ENCODE results near the gene KLF17.

Gene KLF17

GRCh38 chr1:44118682-44119081 lies at the start of gene KLF17:
KLF17 (plus strand) TSS chr1:44118821; CDS start chr1:44118908, 87 bp downstream.
- no peak for DNase-seq

GRCh38 chr1:44071461-44071860 lies 47.2 kb upstream of the KLF17 start:
- DNase-seq: no peak

DNA sequence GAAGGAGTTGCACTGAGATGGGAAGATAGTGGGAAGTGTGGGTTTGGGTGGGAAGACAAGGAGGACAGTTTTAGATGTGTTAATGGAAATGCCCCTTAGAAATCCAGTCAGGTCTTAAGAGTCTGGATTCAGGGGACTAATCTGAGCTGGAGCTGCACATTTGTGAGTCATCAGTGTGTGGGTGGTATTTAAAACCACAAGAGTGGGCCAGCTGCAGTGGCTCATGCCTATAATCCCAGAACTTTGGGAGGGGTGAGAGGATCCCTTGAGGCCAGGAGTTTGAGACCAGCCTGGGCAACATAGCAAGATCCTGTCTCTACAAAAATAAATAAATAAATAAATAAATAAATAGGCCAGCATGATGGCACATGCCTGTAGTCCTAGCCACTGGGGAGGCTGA lies 46.4 kb upstream of the KLF17 start:
- no peak for DNase-seq

DNA sequence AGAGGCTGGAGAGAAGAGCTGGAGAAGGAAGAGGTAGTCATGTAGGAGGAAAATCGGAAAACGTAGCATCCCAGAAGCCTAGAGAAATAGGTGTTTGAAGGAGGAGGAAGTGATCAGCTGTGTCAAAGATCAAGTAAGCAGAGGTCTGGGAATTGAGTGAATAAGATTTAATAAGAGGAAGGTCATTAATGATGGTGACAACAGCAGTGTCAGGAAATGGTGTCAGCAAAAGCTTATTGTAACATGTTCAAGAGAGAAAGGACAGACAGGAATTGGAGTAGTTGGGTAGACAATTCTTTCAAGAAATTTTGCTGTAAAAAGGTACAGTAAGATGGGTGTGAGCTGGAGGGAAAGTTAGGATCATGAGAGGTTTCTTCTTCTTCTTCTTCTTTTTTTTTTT lies 45.8 kb upstream of the KLF17 start:
- DNase-seq: no peak

DNA sequence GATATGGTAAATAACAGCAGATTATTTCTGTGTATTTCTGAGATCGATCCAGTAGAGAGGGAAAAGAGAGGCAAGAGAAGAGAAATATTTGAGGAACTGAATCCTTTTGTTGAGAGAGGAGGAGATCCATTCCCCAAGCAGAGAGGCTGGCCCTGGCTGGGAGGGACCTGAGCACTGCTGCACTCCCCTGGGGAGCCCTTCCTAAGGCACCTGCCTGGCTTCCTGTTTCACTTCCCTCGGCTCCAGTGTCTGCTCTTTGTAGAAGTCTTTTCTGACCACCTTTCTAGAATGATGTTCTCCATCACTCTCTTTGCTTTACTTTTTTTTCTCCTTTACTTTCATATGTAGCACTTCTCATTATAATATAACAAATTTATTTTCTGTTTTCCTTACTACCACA lies 45.1 kb upstream of the KLF17 start:
- DNase-seq: no peak

DNA sequence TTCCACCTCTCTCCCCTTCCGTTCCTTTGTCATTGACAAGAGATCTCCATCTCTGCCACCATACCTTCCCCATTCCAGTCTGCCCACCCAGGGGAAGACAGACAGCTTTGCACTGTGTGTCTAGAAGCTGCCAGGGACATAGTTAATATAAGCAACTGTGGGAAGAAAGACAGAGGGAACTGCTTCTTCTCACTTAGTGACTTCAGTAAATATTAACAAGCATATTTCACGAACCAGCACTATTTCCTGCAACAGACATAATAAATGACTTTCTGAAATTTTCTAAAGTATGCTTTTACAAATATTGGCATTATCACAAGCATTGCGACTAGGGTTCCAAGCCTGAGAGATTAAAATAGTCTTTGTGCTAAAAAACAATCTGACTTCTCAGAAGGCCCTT lies 44.2 kb upstream of the KLF17 start:
- DNase-seq: no peak

DNA sequence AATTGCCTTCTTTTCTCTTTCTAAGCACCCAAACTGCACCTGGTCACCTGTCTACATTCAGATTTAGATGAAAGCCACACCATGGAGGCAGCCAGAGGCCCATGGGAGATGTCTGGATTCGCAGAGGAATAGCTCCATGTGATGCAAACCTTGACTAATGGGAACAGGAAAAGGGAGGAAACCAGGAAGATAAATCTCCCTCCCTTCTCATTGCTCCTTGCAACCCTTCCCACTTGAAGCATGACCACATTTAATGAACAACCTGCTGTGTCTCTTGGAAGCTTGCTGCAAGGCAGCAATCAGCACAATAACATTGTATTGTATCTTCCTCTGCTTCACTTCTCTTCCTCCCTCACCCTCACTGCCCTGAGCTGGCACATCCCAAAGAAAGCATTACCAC lies 42.6 kb upstream of the KLF17 start:
- DNase-seq: no peak

DNA sequence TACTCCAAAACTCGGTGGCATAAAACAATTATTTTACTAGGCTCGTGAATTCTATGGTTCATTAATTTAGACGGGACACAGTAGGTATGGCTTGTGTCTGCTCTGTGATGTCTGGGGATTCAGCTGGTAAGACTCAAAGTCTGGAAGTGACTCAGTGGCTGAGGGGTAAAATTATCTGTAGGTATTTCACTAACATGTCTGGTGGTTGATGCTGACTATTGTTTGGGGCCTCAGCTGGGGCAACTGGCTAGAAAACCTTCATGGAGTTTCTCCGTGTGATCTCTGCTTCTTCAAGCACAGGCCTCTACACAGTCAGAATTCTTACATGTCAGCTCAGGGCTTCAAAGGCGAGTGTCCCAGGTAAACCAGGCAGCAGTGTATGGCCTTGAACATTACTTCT lies 41.2 kb upstream of the KLF17 start:
- DNase-seq: no peak

DNA sequence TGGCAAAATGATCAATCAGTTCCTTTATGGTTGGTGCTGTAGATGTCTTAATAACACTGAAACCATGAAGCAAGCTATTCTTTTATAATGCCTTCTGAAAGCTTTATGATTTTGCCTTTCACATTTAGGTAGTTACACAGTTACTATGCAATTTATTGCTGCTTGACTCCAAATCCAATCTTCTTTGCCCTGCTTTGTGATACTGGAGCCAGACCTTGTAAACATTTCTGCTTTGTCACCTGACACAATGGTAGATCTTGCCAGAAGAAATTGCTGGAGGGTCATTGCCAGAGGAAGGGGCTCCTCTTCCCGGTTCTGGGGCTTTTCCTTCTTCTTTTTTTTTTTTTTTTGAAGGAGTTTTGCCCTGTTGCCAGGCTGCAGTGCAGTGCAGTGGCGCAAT lies 40.5 kb upstream of the KLF17 start:
- DNase-seq: no peak

GRCh38 chr1:44079566-44079965 lies 39.1 kb upstream of the KLF17 start:
- no peak for DNase-seq

GRCh38 chr1:44084998-44085675 lies 33.5 kb upstream of the KLF17 start:
- DNase-seq: no peak

DNA sequence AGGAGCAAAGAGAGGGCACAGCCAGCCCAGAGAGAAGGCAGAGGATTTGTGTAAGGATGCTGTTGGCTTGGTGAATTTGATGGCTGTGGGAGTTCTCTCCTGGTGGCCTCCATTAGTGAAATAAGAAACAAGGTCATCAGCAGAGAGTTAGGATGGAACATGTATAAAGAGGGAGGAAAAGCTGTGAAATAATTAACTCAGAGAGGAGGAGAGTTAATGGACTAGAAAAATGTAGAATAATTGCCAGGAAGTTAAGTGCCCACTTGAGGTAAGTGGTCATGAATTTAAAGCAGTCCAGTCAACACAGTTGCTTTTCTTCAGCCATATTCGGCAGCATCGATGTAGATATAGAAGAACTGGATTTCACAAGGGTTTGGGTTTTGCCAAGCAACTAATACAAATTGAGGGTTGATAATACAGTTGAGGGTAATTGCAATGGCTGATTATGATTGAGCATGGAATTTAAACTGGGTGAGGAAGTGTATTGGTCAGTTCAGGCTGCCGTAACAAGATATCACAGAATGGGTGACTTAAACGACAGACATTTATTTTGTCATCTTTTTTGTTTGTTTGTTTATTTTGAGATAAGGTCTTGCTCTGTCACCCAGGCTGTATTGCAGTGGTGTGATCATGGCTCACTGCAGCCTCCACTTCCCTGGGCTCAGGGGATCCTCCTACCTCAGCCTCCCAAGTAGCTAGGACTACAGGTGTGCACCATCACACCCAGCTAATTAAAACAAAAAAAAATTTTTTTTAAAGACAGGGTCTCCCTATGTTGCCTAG lies 31.7 kb upstream of the KLF17 start:
- DNase-seq: no peak

GRCh38 chr1:44089371-44090048 lies 29.1 kb upstream of the KLF17 start:
- DNase-seq: no peak

DNA sequence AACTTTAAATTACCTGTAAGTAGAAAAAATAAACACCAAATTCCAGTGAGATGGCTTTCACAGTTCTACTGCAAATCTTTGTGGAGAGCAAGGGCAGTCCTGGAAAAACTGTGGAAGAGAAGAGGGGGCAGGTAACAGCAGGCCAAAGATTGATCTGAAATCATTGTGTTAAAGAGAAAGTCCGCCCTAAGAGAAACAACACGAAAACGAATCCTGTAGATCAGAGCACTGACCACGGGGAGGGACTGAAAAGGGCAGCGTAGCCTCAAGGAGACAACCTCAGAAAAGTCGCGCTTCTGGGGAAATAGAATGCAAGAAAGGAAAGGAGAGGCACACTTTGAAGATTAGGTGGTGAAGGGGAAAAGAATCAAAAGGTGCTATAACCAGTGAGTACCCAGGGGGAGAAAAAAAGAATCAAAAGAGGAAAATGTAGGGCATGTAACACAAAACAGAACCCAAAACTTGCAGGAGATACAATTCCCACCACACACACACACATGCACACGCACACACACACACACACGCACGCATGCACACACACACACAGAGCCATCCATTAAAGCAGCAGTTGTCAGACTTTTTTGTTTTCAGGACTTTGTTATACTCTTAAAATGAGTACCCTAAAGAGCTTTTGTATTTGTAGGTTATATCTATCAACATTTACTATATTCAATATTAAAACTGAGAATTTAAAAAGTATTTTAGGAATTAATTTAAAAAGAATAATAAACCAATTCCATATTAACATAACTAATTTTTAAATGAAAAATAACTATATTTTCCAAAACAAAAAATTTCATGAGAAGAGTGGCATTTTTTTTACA lies 28.0 kb upstream of the KLF17 start:
- no peak for DNase-seq

GRCh38 chr1:44094047-44094446 lies 24.6 kb upstream of the KLF17 start:
- DNase-seq: no peak

DNA sequence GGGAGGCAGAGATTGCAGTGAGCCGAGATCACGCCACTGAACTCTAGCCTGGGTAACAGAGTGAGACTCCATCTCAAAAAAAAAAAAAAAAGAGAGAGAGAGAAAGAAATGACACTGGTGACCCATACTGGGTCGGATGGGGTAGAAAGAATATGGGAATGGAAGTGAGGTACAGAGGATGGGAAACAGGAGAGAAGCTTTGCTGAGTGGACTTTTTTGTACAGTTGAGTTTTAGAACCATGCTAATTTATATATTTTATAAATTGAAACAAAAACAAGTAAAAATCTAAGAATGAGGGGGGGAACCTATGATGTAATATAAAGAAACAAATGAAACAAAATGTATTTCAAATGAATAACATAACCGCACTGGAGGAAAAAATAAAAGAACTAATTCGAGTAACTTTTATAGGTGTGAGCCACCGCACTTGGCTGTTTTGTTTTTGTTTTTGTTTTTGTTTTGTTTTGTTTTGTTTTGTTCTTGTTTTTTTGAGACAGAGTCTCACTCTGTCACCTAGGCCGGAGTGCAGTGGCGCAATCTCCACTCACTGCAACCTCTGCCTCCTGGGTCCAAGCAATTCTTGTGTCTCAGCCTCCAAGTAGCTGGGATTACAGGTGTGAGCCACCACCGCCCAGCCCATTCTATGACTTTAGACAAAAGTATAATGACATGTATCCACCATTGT lies 18.3 kb upstream of the KLF17 start:
- no peak for DNase-seq

DNA sequence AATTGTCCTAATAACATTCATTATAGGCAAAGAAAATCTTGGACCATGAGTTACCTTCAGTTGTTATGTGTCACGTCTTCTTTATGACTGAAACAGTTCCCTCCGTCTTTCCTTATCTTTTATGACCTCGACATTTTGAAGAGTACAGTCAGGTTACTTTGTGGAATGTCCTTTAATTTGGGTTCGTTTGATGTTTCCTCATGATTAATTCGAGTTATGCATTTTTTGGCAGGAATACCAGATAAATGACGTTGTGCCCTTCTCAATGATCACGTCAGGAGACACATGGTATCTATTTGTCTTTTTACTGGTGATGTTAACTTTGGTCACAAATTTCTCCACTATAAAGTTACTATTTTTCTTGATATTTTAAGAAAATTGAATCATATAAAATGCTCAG lies 17.3 kb upstream of the KLF17 start:
- DNase-seq: no peak

- no peak for DNase-seq
These were observed 15.1 kb upstream of the KLF17 start for GRCh38 chr1:44103270-44104131.

DNA sequence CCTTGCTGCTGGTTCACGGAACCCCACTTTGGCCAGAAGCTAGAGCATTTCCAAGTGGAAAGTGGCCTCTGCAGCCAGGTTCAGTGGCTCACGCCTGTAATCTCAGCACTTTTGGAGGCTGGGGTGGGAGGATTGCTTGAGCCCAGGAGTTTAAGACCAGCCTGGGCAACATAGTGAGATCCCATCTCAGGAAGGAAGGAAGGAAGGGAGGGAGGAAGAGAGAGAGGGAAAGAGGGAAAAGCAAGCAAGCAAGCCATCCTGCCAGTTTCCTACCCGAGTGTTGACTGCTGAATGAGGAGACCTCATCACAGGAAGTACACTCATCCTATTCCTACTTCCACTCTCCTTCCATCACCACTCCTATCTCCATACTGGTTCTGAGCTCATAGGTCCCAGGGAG lies 12.8 kb upstream of the KLF17 start:
- no peak for DNase-seq

DNA sequence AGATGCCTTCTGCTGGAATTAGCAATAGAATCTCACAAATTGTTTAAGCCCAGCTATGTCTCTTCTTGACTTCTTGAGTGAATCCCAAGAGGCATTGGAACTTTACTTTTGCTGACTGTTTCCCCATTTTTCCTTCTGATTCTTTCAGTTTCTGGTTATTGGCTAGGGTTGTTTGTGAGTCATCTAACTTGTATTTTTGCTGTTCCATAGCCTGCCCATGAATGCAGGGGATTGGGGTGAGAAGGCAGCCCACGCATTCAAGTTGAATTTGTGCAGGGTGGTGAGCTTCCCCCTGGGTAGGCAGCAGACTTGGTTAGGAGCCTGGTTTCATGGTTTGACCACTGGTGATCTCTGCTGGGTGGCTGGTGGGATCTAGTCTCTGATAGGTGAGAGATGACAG lies 10.4 kb upstream of the KLF17 start:
- no peak for DNase-seq

GRCh38 chr1:44108971-44109370 lies 9.7 kb upstream of the KLF17 start:
- DNase-seq: no peak

DNA sequence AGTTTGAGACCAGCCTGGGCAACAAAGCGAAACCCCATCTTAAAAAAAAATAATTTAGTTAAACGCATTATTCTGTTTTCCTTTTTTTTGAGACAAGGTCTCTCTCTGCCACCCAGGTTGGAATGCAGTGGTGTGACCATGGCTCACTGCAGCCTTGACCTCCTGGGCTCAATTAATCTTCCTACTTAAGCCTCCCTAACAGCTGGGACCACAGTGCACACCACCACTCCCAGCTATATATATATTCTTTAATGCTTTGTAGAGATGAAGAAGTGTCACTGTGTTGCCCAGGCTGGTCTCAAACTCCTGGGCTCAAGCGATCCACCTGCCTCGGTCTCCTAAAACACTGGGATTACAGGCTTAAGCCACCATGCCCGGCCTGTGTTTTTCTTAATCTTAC lies 7.7 kb upstream of the KLF17 start:
- DNase-seq: no peak
